ENCODE results near the gene KIF21B.

Gene KIF21B

GRCh38 chr1:200988693-200989092, 34.8 kb downstream of the KIF21B start:
- H3K18ac ChIP-seq (ENCODE audit: low read depth in 1 of 2, low read length in 2 of 2), result no peak overlapping the region
- no peak overlapping the region for H4K91ac ChIP-seq (ENCODE audit: low read length)
- no peak overlapping the region for H2BK120ac ChIP-seq (ENCODE audit: low read depth, low read length)
- H3K79me1 ChIP-seq (replicated peaks; ENCODE audit: low read length, poor library complexity, severe bottlenecking), result no peaks in the 10 kb centered on the region
- H3K36me3 ChIP-seq (ENCODE audit: control insufficient read depth in 1 of 2, insufficient read depth in 2 of 2, low read depth in 1 of 2, low read length in 2 of 2), result peaks cover 0 to 51% of the 10 kb centered on the region in 2 experiments
- no peak overlapping the region for H3K4me2 ChIP-seq (ENCODE audit: low read length, poor library complexity, severe bottlenecking)
- H3K4me3 ChIP-seq (ENCODE audit: insufficient read depth in 1 of 2, low read depth in 1 of 2, low read length in 2 of 2), result no peak overlapping the region
- H3K4ac ChIP-seq (ENCODE audit: low read depth in 1 of 2, low read length in 2 of 2), result no peak overlapping the region
- WGBS, result 94% methylated on average over 9 of the region's 9 CpGs
- no peak overlapping the region for H3K27ac ChIP-seq (ENCODE audit: low read length, poor library complexity, severe bottlenecking)
- H3K4me1 ChIP-seq (ENCODE audit: control insufficient read depth, insufficient read depth, low read depth, low read length), result no peaks in the 10 kb centered on the region
- no peaks in the 10 kb centered on the region for H3K9me3 ChIP-seq (ENCODE audit: control insufficient read depth, low read length)
- H2BK15ac ChIP-seq (ENCODE audit: low read depth, poor library complexity, severe bottlenecking), result no peak overlapping the region
- H3K27me3 ChIP-seq (ENCODE audit: control insufficient read depth in 1 of 2, insufficient read depth in 1 of 2, low read length in 2 of 2), result peaks cover 0 to 12% of the 10 kb centered on the region in 2 experiments
- H2BK5ac ChIP-seq (ENCODE audit: low read depth, low read length, poor library complexity, severe bottlenecking), result no peak overlapping the region
- no peak overlapping the region for H3K23ac ChIP-seq (ENCODE audit: low read length in 2 of 2)
- no peak overlapping the region for H3K14ac ChIP-seq (ENCODE audit: low read length in 2 of 2)
- DNase-seq, result no peak
- H4K8ac ChIP-seq (ENCODE audit: low read length), result no peak overlapping the region
- no peak overlapping the region for H2AK5ac ChIP-seq (ENCODE audit: low read length, severe bottlenecking)
- no peak overlapping the region for H2AFZ ChIP-seq (ENCODE audit: low read depth, low read length)
- H2BK12ac ChIP-seq (ENCODE audit: low read length in 2 of 2), result no peak overlapping the region
- no peak overlapping the region for H3K9ac ChIP-seq (ENCODE audit: low read length)

- Histone ChIP-seq H2BK5ac (ENCODE audit: low read depth, low read length, poor library complexity, severe bottlenecking) (no peak overlapping the region), H3K4me3 (ENCODE audit: insufficient read depth in 1 of 2, low read depth in 1 of 2, low read length in 2 of 2) (no peak overlapping the region), H3K14ac (ENCODE audit: low read length in 2 of 2) (no peak overlapping the region), H3K9ac (ENCODE audit: low read length) (no peak overlapping the region), H2BK120ac (ENCODE audit: low read depth, low read length) (no peak overlapping the region), H3K4me1 (ENCODE audit: control insufficient read depth, insufficient read depth, low read depth, low read length) (no peaks in the 10 kb centered on the region), H4K91ac (ENCODE audit: low read length) (no peak overlapping the region), H3K27ac (ENCODE audit: low read length, poor library complexity, severe bottlenecking) (no peak overlapping the region), H2BK12ac (ENCODE audit: low read length in 2 of 2) (no peak overlapping the region), H2BK15ac (ENCODE audit: low read depth, poor library complexity, severe bottlenecking) (no peak overlapping the region), H3K4me2 (ENCODE audit: low read length, poor library complexity, severe bottlenecking) (no peak overlapping the region), H3K9me3 (ENCODE audit: control insufficient read depth, low read length) (no peaks in the 10 kb centered on the region), H2AFZ (ENCODE audit: low read depth, low read length) (no peak overlapping the region), H4K8ac (ENCODE audit: low read length) (no peak overlapping the region), H3K4ac (ENCODE audit: low read depth in 1 of 2, low read length in 2 of 2) (no peak overlapping the region), H3K23ac (ENCODE audit: low read length in 2 of 2) (no peak overlapping the region), H3K36me3 (ENCODE audit: control insufficient read depth in 1 of 2, insufficient read depth in 2 of 2, low read depth in 1 of 2, low read length in 2 of 2) (peaks cover 0 to 57% of the 10 kb centered on the region in 2 experiments), H3K27me3 (ENCODE audit: control insufficient read depth in 1 of 2, insufficient read depth in 1 of 2, low read length in 2 of 2) (peaks cover 0 to 6% of the 10 kb centered on the region in 2 experiments), H2AK5ac (ENCODE audit: low read length, severe bottlenecking) (no peak overlapping the region), H3K18ac (ENCODE audit: low read depth in 1 of 2, low read length in 2 of 2) (no peak overlapping the region), H3K79me1 (replicated peaks; ENCODE audit: low read length, poor library complexity, severe bottlenecking) (no peaks in the 10 kb centered on the region)
- no peak for DNase-seq
- 93% methylated on average over 1 of the region's 1 CpG for WGBS
These were observed 38.0 kb downstream of the KIF21B start for GRCh38 chr1:200985481-200985880.

GRCh38 chr1:200983035-200983561, 40.4 kb downstream of the KIF21B start:
- no peak overlapping the region for H3K9ac ChIP-seq (ENCODE audit: low read length)
- no peak overlapping the region for H2AFZ ChIP-seq (ENCODE audit: low read depth, low read length)
- no peak overlapping the region for H3K23ac ChIP-seq (ENCODE audit: low read length in 2 of 2)
- H3K14ac ChIP-seq (ENCODE audit: low read length in 2 of 2), result no peak overlapping the region
- no peak overlapping the region for H3K4me2 ChIP-seq (ENCODE audit: low read length, poor library complexity, severe bottlenecking)
- H3K36me3 ChIP-seq (ENCODE audit: control insufficient read depth in 1 of 2, insufficient read depth in 2 of 2, low read depth in 1 of 2, low read length in 2 of 2), result peaks cover 0 to 43% of the 10 kb centered on the region in 2 experiments
- H2BK12ac ChIP-seq (ENCODE audit: low read length in 2 of 2), result no peak overlapping the region
- H3K4me3 ChIP-seq (ENCODE audit: insufficient read depth in 1 of 2, low read depth in 1 of 2, low read length in 2 of 2), result no peak overlapping the region
- no peaks in the 10 kb centered on the region for H3K4me1 ChIP-seq (ENCODE audit: control insufficient read depth, insufficient read depth, low read depth, low read length)
- 95% methylated on average over 12 of the region's 12 CpGs for WGBS
- H3K9me3 ChIP-seq (ENCODE audit: control insufficient read depth, low read length), result no peaks in the 10 kb centered on the region
- H4K91ac ChIP-seq (ENCODE audit: low read length), result no peak overlapping the region
- H2BK120ac ChIP-seq (ENCODE audit: low read depth, low read length), result no peak overlapping the region
- H2BK5ac ChIP-seq (ENCODE audit: low read depth, low read length, poor library complexity, severe bottlenecking), result no peak overlapping the region
- no peak overlapping the region for H3K18ac ChIP-seq (ENCODE audit: low read depth in 1 of 2, low read length in 2 of 2)
- DNase-seq, result no peak
- H3K27ac ChIP-seq (ENCODE audit: low read length, poor library complexity, severe bottlenecking), result no peak overlapping the region
- H3K4ac ChIP-seq (ENCODE audit: low read depth in 1 of 2, low read length in 2 of 2), result no peak overlapping the region
- no peak overlapping the region for H2BK15ac ChIP-seq (ENCODE audit: low read depth, poor library complexity, severe bottlenecking)
- H4K8ac ChIP-seq (ENCODE audit: low read length), result no peak overlapping the region
- H2AK5ac ChIP-seq (ENCODE audit: low read length, severe bottlenecking), result no peak overlapping the region
- peaks cover 0 to 9% of the 10 kb centered on the region in 2 experiments for H3K27me3 ChIP-seq (ENCODE audit: control insufficient read depth in 1 of 2, insufficient read depth in 1 of 2, low read length in 2 of 2)
- no peaks in the 10 kb centered on the region for H3K79me1 ChIP-seq (replicated peaks; ENCODE audit: low read length, poor library complexity, severe bottlenecking)

GRCh38 chr1:200982071-200982945, 41.2 kb downstream of the KIF21B start:
- peaks cover 0 to 40% of the 10 kb centered on the region in 2 experiments for H3K36me3 ChIP-seq (ENCODE audit: control insufficient read depth in 1 of 2, insufficient read depth in 2 of 2, low read depth in 1 of 2, low read length in 2 of 2)
- H2BK15ac ChIP-seq (ENCODE audit: low read depth, poor library complexity, severe bottlenecking), result no peak overlapping the region
- no peak overlapping the region for H3K4me2 ChIP-seq (ENCODE audit: low read length, poor library complexity, severe bottlenecking)
- no peaks in the 10 kb centered on the region for H3K9me3 ChIP-seq (ENCODE audit: control insufficient read depth, low read length)
- no peak overlapping the region for H3K23ac ChIP-seq (ENCODE audit: low read length in 2 of 2)
- H4K8ac ChIP-seq (ENCODE audit: low read length), result no peak overlapping the region
- H3K9ac ChIP-seq (ENCODE audit: low read length), result no peak overlapping the region
- H2BK12ac ChIP-seq (ENCODE audit: low read length in 2 of 2), result no peak overlapping the region
- H2BK5ac ChIP-seq (ENCODE audit: low read depth, low read length, poor library complexity, severe bottlenecking), result no peak overlapping the region
- 74% methylated on average over 18 of the region's 19 CpGs for WGBS
- H3K18ac ChIP-seq (ENCODE audit: low read depth in 1 of 2, low read length in 2 of 2), result no peak overlapping the region
- H3K27ac ChIP-seq (ENCODE audit: low read length, poor library complexity, severe bottlenecking), result no peak overlapping the region
- no peak overlapping the region for H3K14ac ChIP-seq (ENCODE audit: low read length in 2 of 2)
- H2BK120ac ChIP-seq (ENCODE audit: low read depth, low read length), result no peak overlapping the region
- H2AK5ac ChIP-seq (ENCODE audit: low read length, severe bottlenecking), result no peak overlapping the region
- peaks cover 0 to 9% of the 10 kb centered on the region in 2 experiments for H3K27me3 ChIP-seq (ENCODE audit: control insufficient read depth in 1 of 2, insufficient read depth in 1 of 2, low read length in 2 of 2)
- H2AFZ ChIP-seq (ENCODE audit: low read depth, low read length), result no peak overlapping the region
- H3K4me3 ChIP-seq (ENCODE audit: insufficient read depth in 1 of 2, low read depth in 1 of 2, low read length in 2 of 2), result no peak overlapping the region
- peak; percentile 38 for DNase-seq
- H3K4ac ChIP-seq (ENCODE audit: low read depth in 1 of 2, low read length in 2 of 2), result no peak overlapping the region
- no peaks in the 10 kb centered on the region for H3K79me1 ChIP-seq (replicated peaks; ENCODE audit: low read length, poor library complexity, severe bottlenecking)
- no peaks in the 10 kb centered on the region for H3K4me1 ChIP-seq (ENCODE audit: control insufficient read depth, insufficient read depth, low read depth, low read length)
- H4K91ac ChIP-seq (ENCODE audit: low read length), result no peak overlapping the region
